Measurements from ENCODE around the gene DNAH8.
"Not testable (repeated sequence)": the region's sequence is repeated elsewhere in the genome, so short reads cannot be mapped to it uniquely, and the experiment has no call there.

GRCh38 chr6:38921540-38921939, 206.4 kb downstream of the DNAH8 start:
- not testable (repeated sequence) for TF ChIP-seq POLR2A (IDR thresholded peaks at IDR 0.05; ENCODE audit: low read depth, low read length); TAF1 (IDR thresholded peaks at IDR 0.05; ENCODE audit: borderline replicate concordance, low read depth, low read length); POLR2AphosphoS5 (IDR thresholded peaks at IDR 0.05; ENCODE audit: low read depth, low read length)

Data from GM12892 (cell line).